ENCODE measurements around the gene RBM43.
"Not testable (repeated sequence)": the region's sequence is repeated elsewhere in the genome, so short reads cannot be mapped to it uniquely, and the experiment has no call there.

The RBM43 gene

DNA sequence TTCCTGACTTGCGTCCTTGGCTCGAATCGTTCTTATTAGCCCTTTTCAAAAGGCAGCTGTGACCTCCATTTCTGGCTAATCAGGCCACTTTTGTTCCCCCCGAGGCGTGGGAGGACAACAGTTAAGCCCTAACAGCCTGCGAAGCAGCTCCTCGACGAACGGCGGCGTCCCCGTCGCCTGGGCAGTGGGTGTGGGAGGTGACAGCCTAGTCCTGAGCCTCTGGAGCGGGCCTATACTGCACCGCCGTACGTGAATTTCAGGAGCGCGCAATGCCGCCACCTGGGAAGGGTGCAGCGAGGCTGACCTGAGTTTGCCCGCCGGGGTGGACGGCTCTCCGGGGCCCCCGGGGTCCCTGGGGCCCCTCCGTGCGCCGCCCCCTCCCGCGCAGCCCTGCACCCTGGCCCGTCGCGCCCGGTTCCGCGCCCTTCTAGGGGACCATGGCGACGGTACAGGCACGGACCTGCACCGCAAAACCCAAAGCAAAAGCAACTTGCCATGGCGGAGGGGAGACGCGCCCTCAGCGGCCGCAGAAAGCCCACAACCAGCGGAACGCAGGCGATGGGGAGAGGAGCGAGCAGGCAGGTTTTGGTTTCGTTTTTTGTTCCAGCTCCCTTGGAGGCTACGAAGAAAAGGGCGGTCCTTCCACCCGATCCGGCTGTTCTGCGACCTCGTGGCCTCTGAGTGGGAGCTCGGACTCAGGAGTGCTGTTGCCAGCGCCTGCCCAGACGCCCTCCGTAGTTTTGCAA is at the start of gene RBM43:
RBM43 (minus strand) TSS at position 633 of the 746 bp plus-strand sequence; CDS start at position 497, 136 bp downstream.
- peak; percentile 79 for DNase-seq (ENCODE audit: low spot score)

DNA sequence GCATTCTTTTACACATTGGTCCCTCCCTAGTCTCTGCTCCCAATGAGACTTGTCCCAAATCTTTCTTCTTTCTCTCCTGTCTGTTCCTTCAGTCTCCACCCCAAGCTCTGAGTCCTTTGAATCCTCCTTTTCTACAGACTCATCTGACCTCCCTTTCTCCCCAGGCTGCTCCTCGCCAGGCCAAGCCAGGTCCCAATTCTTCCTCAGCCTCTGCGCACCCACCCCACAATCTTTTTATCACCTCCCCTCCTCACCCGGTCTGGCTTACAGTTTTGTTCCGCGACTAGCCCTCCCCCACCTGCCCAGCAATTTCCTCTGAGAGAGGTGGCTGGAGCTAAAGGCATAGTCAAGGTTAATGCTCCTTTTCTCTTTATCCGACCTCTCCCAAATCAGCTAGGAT is 48.6 kb upstream of the RBM43 start:
- not testable (repeated sequence) for DNase-seq (ENCODE audit: low spot score)

DNA sequence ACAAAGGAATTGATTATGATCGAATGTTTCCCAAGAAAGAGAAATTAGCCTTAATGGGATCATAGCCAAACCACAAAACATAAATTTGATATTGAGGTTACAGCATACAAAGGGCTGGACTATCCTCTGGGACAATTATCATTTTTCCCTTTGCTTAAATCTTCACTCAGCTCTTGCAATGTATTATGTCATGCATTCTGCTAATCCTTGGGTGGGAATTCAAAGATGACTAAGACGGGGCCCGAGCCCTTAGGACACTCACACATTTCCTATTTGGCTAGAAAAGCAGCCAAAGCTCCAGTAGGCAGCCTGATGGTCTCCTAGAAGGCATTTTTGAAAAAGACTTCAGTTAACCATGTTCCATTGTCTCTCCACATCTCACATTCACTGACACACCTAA is 45.0 kb upstream of the RBM43 start:
- DNase-seq (ENCODE audit: low spot score), result no peak

DNA sequence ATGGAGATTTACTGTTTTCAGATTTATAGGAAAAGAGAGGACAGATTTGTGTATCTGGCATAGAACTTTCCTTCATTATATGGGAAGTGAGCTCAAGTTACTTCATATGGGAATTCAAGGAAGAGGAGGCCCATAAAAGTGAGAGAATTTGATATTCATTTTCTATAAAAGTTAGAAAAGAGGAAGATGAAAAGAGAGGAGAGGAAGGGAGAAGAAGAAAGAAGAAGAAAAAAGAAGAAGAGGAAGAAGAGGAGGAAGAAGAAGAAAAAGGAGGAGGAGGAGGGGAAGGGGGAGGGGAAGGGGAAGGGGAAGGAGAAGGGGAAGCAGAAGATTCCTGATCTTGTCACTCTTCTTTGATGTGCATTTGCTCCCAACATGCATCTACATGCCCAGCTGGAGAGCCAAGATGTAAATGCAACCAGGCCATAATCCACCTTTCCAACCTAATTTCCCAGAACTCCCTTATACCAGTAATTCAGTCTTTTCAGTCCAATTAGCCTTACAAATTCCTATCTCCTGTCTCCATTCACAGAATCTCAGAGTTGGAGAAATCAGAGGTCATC is 43.5 kb upstream of the RBM43 start:
- no peak for DNase-seq (ENCODE audit: low spot score)

DNA sequence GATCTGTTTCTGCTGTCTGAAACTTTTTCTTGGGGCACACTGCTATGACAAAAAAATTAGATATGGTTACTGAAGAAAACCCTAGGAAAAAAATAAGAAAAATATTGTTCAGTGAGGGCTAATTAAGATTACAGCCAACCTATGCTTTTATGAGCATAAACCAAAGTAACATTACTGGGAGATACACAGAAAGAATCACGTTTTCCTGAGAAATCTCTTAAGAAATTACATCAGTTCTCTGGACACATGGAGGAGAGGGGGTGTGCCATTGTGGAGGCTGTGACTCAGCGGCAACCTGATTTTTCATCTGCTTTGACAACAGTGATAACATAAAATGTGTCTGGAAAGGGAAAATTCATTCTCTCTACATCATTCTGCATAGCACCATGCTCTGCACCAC is 41.2 kb upstream of the RBM43 start:
- DNase-seq (ENCODE audit: low spot score), result no peak

DNA sequence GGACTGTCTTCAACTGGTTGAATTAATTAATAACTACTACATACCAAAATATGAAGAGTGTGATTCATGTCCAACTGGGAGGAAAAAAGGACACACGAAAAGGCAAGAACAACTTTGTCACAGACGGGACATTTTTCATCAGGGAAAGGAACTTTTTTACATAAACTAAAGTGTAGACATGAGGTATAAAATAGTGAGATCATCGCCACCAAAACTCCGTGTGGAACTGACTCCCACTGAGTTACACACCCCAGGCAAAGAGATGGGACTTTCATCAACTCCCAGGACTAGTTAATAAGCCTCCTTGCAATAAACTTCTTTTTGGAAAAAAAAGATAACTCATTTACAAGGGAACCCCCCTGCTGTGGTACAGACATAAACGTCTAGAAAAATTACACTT is 40.7 kb upstream of the RBM43 start:
- no peak for DNase-seq (ENCODE audit: low spot score)

DNA sequence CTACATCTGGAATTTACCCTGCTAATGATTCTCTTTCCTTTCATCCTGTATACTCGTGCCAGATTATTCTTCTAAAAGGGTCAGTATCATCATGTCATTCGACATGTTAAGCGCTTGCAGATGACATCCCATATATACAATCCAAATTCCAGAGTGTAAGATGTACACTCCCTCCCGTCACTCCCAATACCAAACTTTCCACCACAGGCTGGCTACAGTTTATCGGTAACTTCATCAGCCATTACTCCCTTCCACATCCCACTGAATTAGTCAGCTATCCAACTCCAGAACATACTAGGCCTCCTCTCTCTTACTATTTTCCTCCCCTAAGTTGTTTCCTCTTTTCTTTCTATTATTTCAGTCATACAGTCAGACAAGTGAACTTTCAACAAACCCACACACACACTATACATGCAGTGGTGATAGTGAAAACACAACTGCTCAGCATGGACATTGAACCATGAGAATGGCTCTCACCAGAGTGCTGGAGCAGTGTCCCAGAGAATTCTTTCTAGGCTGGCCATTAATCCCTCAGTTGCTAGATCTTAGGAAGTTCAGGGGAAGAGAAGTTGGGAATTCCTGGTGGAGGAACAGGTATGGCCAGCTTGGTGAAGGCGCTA is 38.4 kb upstream of the RBM43 start:
- no peak for DNase-seq (ENCODE audit: low spot score)

DNA sequence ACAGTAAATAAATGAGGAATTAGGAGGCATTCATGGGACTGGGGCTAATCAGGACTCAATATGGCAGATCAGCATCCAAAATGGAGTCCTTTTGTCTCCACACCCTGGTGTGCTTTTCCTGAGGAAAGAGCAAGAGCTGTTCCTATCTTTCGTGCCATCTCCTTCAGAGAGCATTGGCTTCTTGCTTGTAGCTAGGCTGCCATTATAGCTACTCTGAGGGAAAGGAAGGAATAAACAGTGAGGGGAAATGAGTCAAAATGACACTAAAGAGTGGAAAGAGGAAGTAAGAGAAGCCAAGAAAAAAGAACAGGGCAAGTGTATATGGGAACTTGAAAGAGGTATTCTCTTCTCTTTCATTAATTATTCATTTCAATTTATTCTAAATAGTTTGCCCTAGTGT is 36.2 kb upstream of the RBM43 start:
- peak; percentile 80 for DNase-seq (ENCODE audit: low spot score)

DNA sequence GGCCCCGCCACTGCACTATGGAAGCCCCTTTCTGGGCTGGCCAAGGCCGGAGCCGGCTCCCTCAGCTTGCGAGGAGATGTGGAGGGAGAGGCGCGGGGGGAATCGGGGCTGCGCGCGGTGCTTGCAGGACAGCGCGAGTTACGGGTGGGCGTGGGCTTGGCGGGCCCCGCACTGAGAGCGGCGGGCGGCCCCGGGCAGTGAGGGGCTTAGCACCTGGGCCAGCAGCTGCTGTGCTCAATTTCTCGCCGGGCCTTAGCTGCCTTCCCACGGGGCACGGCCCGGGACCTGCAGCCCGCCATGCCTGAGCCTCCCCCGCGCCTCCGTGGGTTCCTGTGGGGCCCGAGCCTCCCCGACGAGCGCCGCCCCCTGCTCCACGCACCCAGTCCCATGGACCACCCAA is 34.3 kb upstream of the RBM43 start:
- DNase-seq (ENCODE audit: low spot score), result not testable (repeated sequence)

DNA sequence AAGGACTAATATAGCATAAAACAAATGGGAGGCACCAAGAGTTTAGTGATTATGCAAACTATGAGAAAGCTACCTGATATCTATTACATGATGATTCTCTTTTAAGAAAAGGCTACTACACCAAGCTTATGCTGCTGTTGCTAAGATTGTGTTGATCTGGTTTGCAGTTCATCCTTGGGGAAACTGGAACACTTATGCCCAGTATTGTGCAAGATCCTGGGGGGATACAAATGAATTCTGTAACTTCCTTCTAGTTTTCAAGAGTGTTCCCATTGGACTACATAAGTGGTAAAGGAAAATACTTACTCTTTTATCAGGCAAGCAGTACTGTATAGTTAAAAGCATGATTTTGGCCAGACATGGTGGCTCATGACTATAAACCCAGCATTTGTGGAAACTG is 30.9 kb upstream of the RBM43 start:
- no peak for DNase-seq (ENCODE audit: low spot score)

DNA sequence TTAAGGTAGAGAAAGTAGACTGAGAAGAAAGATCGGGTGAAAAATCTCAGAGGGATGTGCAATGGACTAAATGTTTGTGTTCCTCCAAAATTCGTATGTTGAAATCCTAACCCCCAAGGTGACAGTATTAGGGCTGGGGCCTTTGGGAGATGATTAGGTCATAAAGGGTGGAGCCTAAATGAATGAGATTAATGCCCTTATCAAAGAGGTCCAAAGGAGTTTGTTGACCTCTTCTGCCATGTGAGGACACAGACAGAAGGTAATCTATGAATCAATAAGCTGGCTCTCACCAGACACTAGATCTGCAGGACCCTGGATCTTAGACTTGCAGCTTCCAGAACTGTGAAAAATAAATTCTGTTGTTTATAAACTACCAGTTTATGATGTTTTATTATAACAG is 30.5 kb upstream of the RBM43 start:
- no peak for DNase-seq (ENCODE audit: low spot score)

DNA sequence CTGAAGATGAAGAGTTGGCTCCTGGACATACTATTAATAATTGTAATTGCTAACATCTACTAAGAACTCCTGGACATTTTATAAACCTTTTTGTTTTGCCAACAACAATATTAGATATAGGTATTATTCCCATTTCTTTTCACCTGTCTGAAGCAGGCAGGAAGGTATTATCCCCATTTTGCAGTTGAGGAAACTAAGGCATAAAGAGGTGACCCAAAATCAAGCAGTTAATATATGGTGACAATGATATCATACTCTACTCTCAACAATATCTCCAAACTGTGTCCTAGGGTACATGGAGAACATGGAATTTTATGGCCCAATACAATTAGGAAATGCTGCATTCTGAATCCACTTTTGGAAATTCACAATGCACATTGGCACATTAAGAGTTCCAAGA is 29.6 kb upstream of the RBM43 start:
- no peak for DNase-seq (ENCODE audit: low spot score)

DNA sequence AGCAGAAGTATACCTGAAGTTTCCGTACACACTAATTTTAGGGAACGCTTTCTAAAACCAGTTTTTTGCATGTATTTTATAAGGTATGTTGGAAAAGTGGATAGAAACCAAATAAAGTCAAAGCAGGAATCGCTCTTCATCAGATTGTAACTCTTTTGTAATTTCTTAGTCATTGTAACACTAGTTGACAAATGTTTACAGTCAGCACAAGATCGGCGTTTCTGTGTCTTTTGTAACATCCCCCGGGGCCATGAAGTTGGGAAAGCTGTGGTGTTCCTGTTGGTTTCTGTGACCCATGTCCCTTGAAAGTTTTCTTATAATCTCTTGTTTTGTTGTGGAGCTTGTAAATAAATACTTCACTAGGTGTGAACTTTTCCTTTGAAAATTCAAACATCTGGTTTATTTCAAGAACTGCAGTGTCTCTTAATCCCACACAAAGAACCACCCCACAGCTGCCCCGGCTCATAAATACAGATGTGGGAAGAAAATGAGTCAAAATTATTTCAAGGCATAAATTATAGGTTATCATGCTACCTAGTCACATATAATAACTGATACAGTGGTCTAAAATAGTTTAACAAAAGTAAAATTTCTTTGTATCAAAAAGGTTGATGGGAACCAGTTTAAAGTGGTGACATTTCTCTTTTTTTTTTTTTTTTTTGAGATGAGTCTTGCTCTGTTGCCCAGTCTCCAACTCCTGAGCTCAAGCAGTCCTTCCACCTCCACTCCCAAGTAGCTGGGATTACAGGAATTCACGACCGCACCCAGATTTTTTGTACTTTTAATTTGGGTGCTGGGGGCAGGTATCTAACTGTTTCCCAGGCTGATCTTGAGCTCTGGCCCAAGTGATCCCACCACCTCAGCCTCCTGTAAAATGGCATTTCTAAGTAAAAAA is 28.6 kb upstream of the RBM43 start:
- peak; percentile 52 for DNase-seq (ENCODE audit: low spot score)

DNA sequence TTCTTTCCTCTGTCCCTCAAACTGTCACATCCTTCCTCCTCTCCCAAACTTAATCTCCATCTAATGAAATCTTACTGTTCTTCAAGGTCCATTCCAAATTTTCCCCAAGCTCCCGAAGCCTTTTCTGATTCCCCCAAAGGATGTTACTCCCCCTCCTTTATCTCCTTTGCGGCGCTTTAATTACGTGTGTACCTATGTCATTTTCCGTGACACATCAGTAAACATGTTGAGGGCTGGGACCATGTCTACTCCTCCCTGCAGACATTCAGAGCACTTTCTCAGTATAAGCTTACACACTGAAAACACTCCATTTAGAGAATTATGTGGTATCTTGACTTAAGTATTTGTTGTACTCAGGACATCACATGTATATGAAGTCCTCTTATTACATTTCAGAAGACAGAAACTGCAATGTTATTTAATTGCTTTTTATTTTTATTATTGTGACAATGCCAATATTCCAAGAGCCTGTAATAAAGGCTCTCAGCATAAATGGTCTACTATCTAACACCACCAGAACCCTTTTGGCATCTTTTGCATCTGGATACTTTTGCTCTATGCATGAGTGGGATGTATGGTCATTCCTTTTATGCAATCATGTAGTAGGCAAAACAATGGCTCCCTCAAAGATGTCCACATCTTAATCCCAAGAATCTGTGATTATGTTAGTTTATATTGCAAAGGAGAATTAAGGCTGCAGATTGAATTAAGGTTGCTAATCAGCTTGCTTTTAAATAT is 26.0 kb upstream of the RBM43 start:
- DNase-seq (ENCODE audit: low spot score), result no peak

DNA sequence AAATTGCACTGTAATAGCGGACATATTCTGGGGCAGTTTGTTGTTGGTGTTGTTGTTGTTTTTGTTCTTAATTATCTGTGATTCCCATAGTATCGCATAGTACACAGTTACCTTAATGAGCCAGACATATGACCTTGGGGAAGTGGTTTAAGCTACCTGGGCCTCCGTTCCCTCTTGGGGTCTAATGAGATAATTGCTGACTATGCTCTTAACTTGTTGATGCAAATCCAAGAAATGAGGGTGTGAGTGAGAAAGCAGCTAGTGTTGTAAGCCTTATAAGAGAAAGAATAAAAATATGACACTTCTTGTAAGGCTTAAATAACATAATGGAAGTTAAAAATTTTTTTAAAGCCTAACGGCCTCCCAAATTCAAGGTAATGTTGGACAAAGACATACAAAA is 20.7 kb upstream of the RBM43 start:
- DNase-seq (ENCODE audit: low spot score), result no peak

DNA sequence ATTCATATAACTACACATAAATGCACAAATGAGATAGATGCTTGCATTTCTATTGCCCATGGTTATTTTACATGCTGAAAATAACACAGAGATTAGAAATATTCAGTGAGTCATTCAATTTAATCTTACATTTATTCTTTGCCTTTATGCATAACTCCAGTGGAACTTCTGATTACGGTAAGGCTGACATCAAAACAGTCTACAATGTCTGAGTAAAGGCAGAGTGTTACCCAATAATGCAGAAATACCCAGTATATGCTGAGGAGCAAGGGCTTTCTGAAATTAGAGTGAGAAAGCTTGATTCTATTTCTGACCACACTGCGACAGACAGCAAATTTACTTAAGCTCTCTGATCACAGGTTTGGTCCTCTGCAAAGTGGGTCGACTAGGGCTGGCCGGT is 18.6 kb upstream of the RBM43 start:
- DNase-seq (ENCODE audit: low spot score), result no peak

DNA sequence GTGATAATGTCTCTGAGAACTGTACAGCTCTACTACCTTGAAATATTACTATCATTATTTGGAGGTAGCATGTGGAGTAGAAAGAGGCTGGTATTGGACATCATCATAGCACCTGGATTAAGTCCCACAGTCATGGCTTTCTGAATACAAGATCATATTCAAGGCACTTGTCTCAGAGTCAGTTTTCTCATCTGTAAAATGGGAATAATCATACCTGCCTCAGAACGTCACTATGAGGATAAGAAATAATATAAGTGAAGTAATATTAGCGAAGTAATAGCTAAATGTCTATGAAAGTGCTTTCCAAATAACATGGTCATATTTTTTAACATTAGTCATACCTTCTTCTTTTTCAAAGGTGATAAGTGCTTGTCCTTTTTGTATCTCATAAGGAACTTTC is 16.8 kb upstream of the RBM43 start:
- no peak for DNase-seq (ENCODE audit: low spot score)

DNA sequence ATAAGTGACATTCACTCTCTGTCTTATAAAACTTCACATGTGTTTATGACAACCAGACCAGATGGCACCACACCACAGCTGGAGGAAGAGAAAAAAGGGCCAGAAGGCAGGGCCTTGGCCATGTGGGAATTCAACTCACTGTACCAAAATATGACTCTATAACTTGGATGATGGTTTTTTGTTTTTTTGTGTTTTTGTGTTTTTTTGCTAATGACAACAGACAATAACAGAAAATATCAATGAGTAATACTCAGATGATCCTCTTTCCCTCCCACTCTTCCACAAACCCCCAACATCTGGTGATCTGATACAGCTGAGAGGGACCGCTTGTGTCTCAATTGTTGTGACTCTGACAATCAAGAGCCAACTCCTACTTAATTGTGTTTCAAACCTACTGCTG is 15.4 kb upstream of the RBM43 start:
- DNase-seq (ENCODE audit: low spot score), result no peak

DNA sequence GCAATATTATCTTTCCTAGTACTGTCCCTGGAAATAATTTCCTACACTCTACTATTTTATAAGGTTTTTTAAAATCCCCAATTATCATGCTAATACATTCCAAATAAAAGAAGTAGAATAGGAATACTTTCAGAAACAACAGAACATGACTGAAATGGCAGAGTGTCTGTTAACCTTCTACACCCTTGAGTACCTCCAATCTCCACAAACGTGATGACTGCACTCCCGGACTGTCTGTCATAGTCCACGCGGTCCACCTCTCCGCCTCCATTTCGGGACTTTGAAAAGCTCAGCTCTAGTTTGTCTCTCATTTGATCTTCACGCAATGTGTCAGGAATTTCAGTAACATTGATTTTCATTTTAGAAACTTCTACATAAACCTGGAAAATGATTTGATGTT is 13.6 kb upstream of the RBM43 start:
- DNase-seq (ENCODE audit: low spot score), result no peak

DNA sequence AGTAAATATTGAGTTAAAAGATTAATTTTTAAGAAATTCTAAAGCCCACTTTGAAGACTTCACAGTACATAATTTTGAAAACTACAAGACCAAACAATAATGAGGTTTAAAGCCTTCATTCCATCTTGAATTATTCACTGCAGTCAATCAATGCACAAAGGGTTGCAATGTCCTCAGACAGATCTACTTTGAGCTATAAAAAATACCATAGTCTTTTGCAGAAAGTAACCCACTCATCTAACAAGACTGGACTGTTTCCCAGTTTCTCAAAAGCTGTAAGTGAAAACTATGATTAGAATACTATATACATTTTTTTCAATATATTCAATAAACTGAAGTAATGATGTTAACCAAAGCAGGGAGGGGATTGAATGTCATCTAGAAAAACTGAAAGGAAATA is 10.2 kb upstream of the RBM43 start:
- DNase-seq (ENCODE audit: low spot score), result no peak

DNA sequence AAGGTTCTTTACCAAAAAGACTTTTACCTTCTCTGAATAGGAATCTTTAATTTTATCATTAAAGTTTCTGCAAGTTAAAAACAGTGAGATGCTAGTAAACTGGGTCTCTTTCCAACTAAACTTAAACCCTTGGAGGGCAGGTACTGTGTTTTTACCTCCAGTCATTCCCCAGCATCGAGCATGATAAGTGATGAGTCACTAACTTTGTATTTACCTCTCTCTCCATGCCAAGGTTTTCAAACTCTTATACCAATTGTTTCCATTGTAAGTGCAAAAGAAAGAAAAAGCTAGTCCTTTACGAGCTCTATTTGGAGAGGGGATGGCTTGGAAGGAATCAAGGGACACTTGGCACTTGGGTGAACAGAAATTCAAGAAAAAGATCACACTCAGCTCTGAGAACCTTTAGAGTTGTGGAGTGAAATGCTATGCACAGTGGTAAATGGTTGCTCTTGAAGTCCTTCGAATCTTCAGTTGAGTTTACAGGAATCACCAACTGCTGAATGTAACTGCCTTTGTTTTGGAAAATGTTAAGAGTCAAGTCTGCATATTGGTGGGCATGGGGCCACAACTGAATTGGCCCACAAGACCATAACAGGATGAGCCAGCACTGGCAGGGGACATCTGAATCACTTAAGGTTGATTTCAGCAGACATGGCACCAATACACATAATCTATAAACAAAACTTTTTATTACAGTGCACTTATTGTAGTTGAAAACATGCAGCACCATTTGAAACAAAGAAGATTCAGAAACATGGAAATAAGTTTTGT is 8.3 kb upstream of the RBM43 start:
- no peak for DNase-seq (ENCODE audit: low spot score)
